ENCODE measurements around the gene MINDY4. TPM values are rescaled to one million over a fixed set of nuclear protein-coding genes. Genes with fewer than 3 reads are reported as not detected.

MINDY4 gene
- total and polyA plus RNA-seq, 2 of the 8 experiments (the other 6 are each of a cell fraction or from before 2014, with no cell fraction given) = 1.3 to 3.6 TPM

DNA sequence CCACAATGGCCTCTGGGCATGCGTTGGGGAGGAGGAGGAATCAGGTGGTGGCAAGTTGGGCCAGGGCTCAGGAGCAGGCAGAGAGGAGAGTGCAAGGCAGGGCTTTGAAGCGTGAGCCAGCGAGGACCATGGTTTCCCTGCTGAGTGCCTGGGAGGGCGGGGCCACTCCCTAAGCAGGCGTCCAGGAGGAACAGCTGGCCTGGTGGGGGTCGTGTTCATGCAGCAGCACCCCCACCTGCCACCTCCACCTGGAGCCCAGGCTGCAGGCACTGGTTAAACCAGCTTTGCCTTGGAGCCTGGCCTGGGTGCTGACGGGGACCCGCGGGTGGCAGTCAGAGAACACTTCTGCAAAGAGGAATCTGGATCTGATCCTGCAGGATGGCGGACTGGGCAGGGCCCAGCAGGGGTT, 116.3 kb downstream of the MINDY4 start:
- H2BK20ac ChIP-seq (ENCODE audit: low read length) = no peak overlapping the region
- no peak for TF ChIP-seq USF2 (IDR thresholded peaks at IDR 0.05; ENCODE audit: low read length)
- TF ChIP-seq, protein P1, sequence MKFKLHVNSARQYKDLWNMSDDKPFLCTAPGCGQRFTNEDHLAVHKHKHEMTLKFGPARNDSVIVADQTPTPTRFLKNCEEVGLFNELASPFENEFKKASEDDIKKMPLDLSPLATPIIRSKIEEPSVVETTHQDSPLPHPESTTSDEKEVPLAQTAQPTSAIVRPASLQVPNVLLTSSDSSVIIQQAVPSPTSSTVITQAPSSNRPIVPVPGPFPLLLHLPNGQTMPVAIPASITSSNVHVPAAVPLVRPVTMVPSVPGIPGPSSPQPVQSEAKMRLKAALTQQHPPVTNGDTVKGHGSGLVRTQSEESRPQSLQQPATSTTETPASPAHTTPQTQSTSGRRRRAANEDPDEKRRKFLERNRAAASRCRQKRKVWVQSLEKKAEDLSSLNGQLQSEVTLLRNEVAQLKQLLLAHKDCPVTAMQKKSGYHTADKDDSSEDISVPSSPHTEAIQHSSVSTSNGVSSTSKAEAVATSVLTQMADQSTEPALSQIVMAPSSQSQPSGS (IDR thresholded peaks at IDR 0.05; ENCODE audit: low read length) = no peak
- TF ChIP-seq MAFK (IDR thresholded peaks at IDR 0.05; ENCODE audit: low read depth, low read length) = no peak
- TF ChIP-seq YY1 (IDR thresholded peaks at IDR 0.05; ENCODE audit: low read depth, low read length) = no peak
- TF ChIP-seq RFX5 (IDR thresholded peaks at IDR 0.05; ENCODE audit: borderline replicate concordance, low read depth, low read length) = no peak
- TF ChIP-seq SIX5 (IDR thresholded peaks at IDR 0.05; ENCODE audit: low read depth, low read length) = no peak
- no peak for TF ChIP-seq PHF8 (conservative IDR thresholded peaks at IDR 0.05; ENCODE audit: low read depth, low read length)
- TF ChIP-seq NRF1 (IDR thresholded peaks at IDR 0.05; ENCODE audit: low read depth, low read length) = no peak
- TF ChIP-seq BRCA1 (IDR thresholded peaks at IDR 0.05; ENCODE audit: low read depth, low read length) = no peak
- no peak for TF ChIP-seq TAF1 (IDR thresholded peaks at IDR 0.05; ENCODE audit: low read depth, low read length)
- TF ChIP-seq SP1 (IDR thresholded peaks at IDR 0.05; ENCODE audit: low read depth, low read length) = no peak
- TF ChIP-seq SRF (IDR thresholded peaks at IDR 0.05; ENCODE audit: low read depth, low read length) = no peak

More for the DNA sequence above, 116.3 kb downstream of the MINDY4 start:
- H3K79me1 ChIP-seq (ENCODE audit: low read depth, low read length) = no peaks in the 10 kb centered on the region
- no peak overlapping the region for H2BK120ac ChIP-seq (replicated peaks; ENCODE audit: low read depth, low read length)
- FAIRE-seq (no peak), DNase-seq (ENCODE audit: low read depth in 1 of 2, low spot score in 2 of 2) (no peak)
- H3K23me2 ChIP-seq (ENCODE audit: low read depth, low read length) = no peaks in the 10 kb centered on the region
- no peak overlapping the region for H3K23ac ChIP-seq (ENCODE audit: insufficient read length)
- 64% methylated on average over 10 of the region's 10 CpGs; no CpG with 5 or more reads in 1 of the 2 experiments for WGBS, 2 experiments (ENCODE audit: extremely low coverage in 1 of 2, insufficient coverage in 1 of 2, insufficient read length in 1 of 2, insufficient replicate concordance in 2 of 2, low coverage in 1 of 2, low lambda C conversion rate in 2 of 2, missing lambda C conversion rate in 1 of 2)
- ChIA-PET POLR2A (ENCODE audit: partially characterized antibody) (no interaction called here), CTCF (ENCODE audit: partially characterized antibody) (interaction anchor here (0.6 to 3.4 kb wide), 15 partner anchors 9 to 143 kb away, joined by 3 to 15 read pairs (median 3); no protein-coding TSS in a partner anchor)
- no peaks in the 10 kb centered on the region for H3K9me3 ChIP-seq (ENCODE audit: insufficient read depth in 2 of 2, low read depth in 1 of 2, low read length in 1 of 2)
- H3K4me1 ChIP-seq (replicated peaks in 1 of 4; ENCODE audit: control insufficient read depth in 3 of 4, insufficient read depth in 4 of 4, low read length in 3 of 4) = peaks cover 2 to 11% (median 8%) of the 10 kb centered on the region in 4 experiments
- H4K5ac ChIP-seq (ENCODE audit: insufficient read length, low read depth, low read length) = no peak overlapping the region
- H2AK5ac ChIP-seq (ENCODE audit: low read depth, low read length) = no peak overlapping the region
- H2AFZ ChIP-seq (ENCODE audit: low read length) = no peak overlapping the region
- H3K79me2 ChIP-seq (ENCODE audit: control insufficient read depth in 1 of 2, insufficient read depth in 2 of 2, low read length in 2 of 2) = no peaks in the 10 kb centered on the region
- H4K91ac ChIP-seq (replicated peaks; ENCODE audit: insufficient read length, low read length) = no peak overlapping the region
- no peaks in the 10 kb centered on the region for H3K27me3 ChIP-seq (replicated peaks in 1 of 4; ENCODE audit: control insufficient read depth in 3 of 4, extremely low read depth in 1 of 4, insufficient read depth in 3 of 4, low read length in 3 of 4)
- H3K27ac ChIP-seq (ENCODE audit: low read depth, low read length) = no peak overlapping the region
- H3K4ac ChIP-seq (replicated peaks; ENCODE audit: insufficient read length, low read depth, low read length) = no peak overlapping the region
- no peak overlapping the region for H2BK15ac ChIP-seq (ENCODE audit: low read length)
- no peak overlapping the region for H2BK12ac ChIP-seq (ENCODE audit: low read depth, low read length)
- no peaks in the 10 kb centered on the region for H4K20me1 ChIP-seq (replicated peaks in 1 of 2; ENCODE audit: control insufficient read depth in 1 of 2, insufficient read depth in 2 of 2, low read length in 2 of 2)
- no peak overlapping the region for H2BK5ac ChIP-seq (ENCODE audit: low read depth, low read length)
- no peak overlapping the region for H3K18ac ChIP-seq (ENCODE audit: extremely low read depth, low read length)
- H3K4me2 ChIP-seq (ENCODE audit: insufficient read depth in 1 of 2, low read depth in 2 of 2, low read length in 2 of 2) = no peak overlapping the region
- H3K36me3 ChIP-seq (ENCODE audit: control insufficient read depth in 2 of 4, insufficient read depth in 4 of 4, low read length in 3 of 4) = no peaks in the 10 kb centered on the region; a peak in 1 of 8 replicates
- H3K14ac ChIP-seq (ENCODE audit: insufficient read length) = no peak overlapping the region
- no peak overlapping the region for H3K4me3 ChIP-seq (ENCODE audit: extremely low read depth in 1 of 4, insufficient read depth in 2 of 4, low read depth in 3 of 4, low read length in 4 of 4)
- H4K8ac ChIP-seq (ENCODE audit: extremely low read depth, insufficient read depth, low read length) = no peak overlapping the region
- H3K56ac ChIP-seq (replicated peaks; ENCODE audit: insufficient read length, low read depth, low read length) = no peak overlapping the region
- H3K9ac ChIP-seq (replicated peaks in 1 of 4; ENCODE audit: extremely low read depth in 1 of 4, low read depth in 3 of 4, low read length in 3 of 4) = no peak overlapping the region

All from H1 (cell line).